HG03439 (cell line): Measurements from ENCODE around the gene HMG20B.

Experiments
- ATAC-seq: cut with Tn5 transposase; IDR thresholded peaks from one replicate; pipeline ENCODE4 v1.9.1; 2021; ENCODE audit warnings: mild to moderate bottlenecking, moderate library complexity; ENCODE audit not compliant: unreplicated experiment

HMG20B gene

GRCh38 chr19:3536429-3537100 lies 36.2 kb upstream of the HMG20B start:
- no peak for ATAC-seq

- no peak for ATAC-seq
Observed at GRCh38 chr19:3537101-3537437, 35.7 kb upstream of the HMG20B start.

- ATAC-seq, result no peak
Observed at GRCh38 chr19:3537438-3538240, 35.1 kb upstream of the HMG20B start.

- no peak for ATAC-seq
Observed at GRCh38 chr19:3538258-3538929, 34.4 kb upstream of the HMG20B start.

GRCh38 chr19:3538965-3539755 lies 33.6 kb upstream of the HMG20B start, which contains the start of gene TEKTIP1:
Gene TEKTIP1, plus strand, starts transcription at chr19:3539174. Its CDS starts 4 bp downstream, at chr19:3539178.
- ATAC-seq, result no peak

- no peak for ATAC-seq
Observed at GRCh38 chr19:3539756-3540118, 33.0 kb upstream of the HMG20B start.

- no peak for ATAC-seq
Observed at GRCh38 chr19:3543150-3544057, 29.3 kb upstream of the HMG20B start.

GRCh38 chr19:3544058-3544376 lies 28.7 kb upstream of the HMG20B start:
- ATAC-seq, result no peak

- no peak for ATAC-seq
Observed at GRCh38 chr19:3544742-3545668, 27.7 kb upstream of the HMG20B start.

- ATAC-seq, result no peak
Observed at GRCh38 chr19:3545669-3546034, 27.1 kb upstream of the HMG20B start.

- no peak for ATAC-seq
Observed at GRCh38 chr19:3546119-3546518, 26.6 kb upstream of the HMG20B start.

- ATAC-seq, result no peak
Observed at GRCh38 chr19:3547301-3547731, 25.4 kb upstream of the HMG20B start.

- no peak for ATAC-seq
Observed at GRCh38 chr19:3547767-3548282, 24.9 kb upstream of the HMG20B start.

GRCh38 chr19:3548606-3549005 lies 24.1 kb upstream of the HMG20B start:
- no peak for ATAC-seq

GRCh38 chr19:3549816-3550215 lies 22.9 kb upstream of the HMG20B start:
- ATAC-seq, result no peak

GRCh38 chr19:3550947-3551791 lies 21.6 kb upstream of the HMG20B start:
- ATAC-seq, result no peak

- ATAC-seq, result no peak
Observed at GRCh38 chr19:3551792-3552095, 21.0 kb upstream of the HMG20B start.
